ENCODE data around the gene ZNF17.

- TF ChIP-seq CTCF (IDR thresholded peaks at IDR 0.05; ENCODE audit: insufficient read depth, low read length): no peak
- TF ChIP-seq POLR2AphosphoS5 (IDR thresholded peaks at IDR 0.05; ENCODE audit: low read depth): no peak
- TF ChIP-seq GABPA (IDR thresholded peaks at IDR 0.05; ENCODE audit: low read depth): no peak
Observed at GRCh38 chr19:57366776-57367175, 44.2 kb upstream of the ZNF17 start.
